Stimulated activated CD4-positive, alpha-beta T cell treated with anti-CD3 and anti-CD28 coated beads, Interleukin-1b, Interleukin-23, amount 100 ng/mL, for 1 hour (primary cell): ENCODE results near the gene NPHS1.
A peak's percentile ranks its signal among the peaks of the same experiment; 100 is the strongest.
"Not testable (repeated sequence)": the region's sequence is repeated elsewhere in the genome, so short reads cannot be mapped to it uniquely, and the experiment has no call there.

Source experiments
- DNase-seq, 2 donors: peaks; one replicate each; pipeline ENCODE4 v3.0.0-alpha.2; 2020; ENCODE audit warnings: low read depth in 2 of 2

Gene NPHS1

DNA sequence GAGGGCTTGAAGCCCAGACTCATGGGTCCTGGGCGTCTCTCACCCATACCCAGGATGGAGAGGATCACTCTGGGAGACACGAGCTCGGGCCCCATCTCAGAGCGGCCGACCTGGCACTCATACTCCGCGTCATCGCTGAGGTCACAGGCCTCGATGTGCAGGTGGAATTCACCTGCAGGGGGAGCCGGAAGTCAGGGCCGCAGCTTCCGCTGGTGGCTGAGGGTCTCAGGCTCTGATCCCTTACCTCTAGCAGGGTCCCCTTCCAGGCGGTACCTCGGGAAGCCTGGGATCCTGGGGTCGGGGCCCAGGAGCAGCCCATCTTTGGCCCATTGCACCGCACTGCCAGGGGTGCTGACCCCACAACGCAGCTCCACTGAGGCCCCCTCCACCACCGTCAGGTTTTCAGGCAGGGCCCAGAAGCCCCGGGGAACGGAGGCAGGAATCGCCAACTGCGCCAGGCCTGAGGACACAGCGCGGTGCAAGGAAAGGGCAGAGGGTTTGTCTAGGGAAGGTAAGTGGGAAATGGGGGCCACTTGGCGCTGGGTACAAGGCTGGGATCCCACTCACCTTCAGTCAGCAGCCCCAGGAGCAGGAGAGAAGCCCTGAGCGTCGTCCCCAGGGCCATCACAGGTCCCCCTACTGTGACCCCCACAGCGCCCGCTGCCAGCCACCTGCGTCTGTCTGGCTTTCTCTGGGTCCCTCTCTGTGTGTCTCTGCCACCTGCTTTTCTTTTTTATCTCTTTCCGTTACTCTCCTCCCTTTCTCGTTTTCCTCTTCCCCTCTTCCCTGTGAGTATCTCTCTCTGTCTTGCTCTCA is 883 bp downstream of the NPHS1 start:
- DNase-seq, result no peak

DNA sequence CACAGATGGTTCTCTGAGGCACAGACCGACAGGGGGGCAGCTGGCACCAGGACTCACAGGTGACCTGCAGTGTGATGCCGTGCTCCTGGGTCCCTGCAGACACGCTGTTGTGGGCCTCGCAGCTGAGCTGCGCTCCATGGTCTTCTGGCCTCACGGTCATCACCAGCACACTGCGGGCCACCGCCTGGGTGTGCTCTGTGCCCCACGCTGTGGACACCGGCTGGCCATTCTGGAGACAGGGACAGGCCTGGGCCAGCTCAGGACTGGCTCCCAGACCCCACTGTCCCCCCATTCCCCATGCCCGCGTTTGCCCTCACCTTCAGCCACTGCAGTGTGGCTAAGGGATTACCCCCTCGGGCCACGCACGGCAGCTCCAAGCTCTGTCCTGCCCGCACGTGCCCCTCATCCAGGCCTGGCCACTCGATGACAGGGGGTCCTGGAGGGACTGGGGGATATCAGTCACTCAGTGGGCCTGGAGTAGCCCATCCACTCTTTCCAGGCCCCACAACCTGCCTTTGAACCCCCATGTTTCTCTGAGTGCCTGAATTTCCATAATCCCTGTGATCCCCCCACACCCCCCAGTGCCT is 3.3 kb downstream of the NPHS1 start:
- DNase-seq, result no peak

DNA sequence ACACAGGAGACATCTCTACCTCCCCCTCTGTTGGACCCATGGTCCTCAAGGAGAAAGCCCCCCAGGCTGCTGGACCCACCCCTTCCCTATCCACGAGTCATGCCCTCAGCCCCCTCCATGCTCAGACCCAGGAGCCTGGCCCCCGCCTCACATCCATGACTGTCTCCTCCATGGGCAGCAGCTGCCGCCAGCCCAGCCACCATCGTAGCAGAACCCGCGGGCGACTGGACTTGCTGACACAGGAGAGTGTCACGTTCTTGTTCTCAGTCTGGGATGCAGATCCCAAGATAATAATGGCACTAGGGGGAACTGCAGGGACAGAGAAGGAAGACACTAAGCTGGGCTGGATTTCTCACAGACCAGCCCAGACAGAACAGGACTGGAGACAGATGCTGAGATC is 3.8 kb downstream of the NPHS1 start:
- DNase-seq, result no peak

DNA sequence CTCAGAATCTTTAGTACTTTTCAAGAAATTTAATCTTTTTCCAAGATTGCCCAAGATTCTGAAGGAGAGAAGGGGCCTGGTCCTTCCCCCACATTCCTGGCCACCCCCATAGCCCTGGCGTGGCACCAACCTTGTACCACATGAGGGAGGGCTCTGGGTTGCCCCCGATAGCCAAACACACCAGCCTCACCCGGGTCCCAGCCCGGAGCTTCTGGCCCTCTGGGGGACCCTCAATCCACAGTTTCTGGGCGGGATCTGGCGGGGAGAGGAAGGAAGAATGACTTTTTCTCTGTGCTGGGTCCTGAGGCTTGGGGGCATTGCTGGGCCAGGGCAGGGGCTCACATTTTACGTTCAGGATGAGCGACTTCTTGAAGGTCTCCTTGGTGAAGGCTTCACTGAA is 4.4 kb downstream of the NPHS1 start:
- DNase-seq, result no peak

DNA sequence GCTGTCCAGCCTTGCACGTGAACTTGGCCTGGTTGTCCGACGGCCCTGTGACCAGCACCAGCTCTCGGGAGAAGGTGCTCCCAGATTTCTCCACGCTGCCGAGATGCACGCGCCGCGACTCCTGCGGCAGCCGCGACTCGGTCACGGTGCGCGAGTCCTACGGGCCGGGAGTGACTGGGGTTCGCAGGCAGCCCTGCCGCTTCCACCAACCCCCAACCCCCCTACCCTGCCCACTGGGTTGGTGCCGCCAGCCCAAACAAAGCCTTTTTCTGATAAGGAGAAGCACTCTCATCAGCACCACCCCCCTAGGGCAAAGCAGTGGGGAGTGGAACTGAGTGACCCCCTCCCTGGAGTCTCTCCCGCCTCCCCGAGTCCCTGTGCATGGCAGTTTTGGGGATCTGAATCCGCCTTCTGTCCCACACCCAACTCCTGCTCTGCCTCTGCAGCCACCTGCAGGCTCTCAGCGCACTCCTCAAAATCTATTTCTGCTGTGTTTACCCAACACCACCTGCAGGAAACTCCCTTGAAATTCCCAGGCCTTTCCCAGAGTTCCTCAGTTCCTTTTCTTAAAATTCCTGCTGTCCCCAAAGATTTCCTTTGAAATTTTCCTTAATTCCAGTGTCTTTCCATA is 6.2 kb downstream of the NPHS1 start:
- no peak for DNase-seq

DNA sequence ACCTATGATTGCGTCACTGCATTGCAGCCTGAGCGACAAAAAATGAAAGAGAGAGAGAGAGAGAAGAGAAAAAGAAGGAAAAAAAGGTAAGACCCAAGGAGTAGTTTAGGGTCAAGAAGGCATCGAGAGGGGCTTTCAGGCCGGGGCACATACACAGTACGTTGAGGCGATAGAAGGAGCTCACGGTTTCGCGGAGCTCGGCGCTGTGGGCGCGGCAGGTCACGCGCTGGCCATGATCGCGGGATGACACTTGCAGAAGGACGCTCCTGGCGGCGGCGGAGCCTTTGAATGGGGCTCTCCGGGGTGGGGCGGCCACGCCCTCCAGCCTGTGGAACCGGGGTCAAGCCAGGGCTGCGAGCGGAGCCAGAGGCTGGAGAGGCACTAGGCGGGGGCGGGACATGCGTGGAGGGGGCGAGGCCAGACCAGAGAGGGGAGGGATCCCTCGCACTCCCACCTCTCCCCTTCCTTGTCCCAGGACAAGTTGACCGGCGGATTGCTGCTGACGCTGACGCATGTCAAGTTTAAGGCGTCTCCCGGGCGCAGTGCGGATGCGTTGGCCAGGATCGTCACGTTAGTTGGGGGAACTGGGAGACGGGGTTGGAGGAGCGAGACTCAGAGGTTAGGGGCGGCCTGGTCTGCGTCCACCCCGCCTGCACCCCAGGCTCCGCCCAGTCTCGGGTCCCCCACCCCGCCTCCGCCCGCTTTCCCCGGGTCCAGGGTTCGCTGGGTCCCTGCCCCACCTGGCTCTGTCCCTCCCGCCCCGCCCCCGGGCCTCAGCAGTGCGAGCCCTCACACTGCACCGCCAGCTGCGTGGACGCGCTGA is 6.9 kb downstream of the NPHS1 start:
- DNase-seq, result no peak

DNA sequence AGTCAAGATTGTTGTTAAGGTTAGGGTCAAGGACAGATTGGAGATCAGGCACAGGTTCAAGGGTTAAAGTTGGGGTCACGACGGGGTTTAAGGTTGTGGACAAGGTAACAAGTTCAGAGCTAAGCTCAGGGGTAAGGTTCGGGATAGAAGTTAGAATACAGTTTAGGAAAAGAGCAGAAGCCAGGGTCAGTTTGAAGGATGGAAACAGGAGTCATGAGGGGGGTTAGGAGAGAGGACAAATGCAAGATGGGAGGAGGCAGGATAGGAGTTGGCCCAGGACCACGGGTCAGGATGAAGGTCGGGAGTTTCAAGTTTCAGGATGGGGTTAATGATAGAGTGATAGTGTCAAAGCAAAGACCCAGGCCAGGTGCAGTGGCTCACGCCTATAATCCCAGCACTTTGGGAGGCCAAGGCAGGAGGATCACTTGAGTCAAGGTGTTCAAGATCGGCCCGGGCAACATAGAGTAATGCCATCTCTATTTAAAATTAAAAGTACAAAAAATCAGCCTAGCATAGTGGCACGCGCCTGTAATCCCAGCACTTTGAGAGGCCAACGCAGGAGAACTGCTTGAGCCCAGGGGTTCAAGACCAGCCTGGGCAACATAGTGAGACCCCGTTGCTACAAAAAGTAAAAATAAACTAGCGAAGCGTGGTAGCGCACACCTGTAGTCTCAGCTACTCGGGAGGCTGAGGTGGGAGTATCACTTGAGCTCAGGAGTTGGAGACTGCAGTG is 7.7 kb downstream of the NPHS1 start:
- no peak for DNase-seq

DNA sequence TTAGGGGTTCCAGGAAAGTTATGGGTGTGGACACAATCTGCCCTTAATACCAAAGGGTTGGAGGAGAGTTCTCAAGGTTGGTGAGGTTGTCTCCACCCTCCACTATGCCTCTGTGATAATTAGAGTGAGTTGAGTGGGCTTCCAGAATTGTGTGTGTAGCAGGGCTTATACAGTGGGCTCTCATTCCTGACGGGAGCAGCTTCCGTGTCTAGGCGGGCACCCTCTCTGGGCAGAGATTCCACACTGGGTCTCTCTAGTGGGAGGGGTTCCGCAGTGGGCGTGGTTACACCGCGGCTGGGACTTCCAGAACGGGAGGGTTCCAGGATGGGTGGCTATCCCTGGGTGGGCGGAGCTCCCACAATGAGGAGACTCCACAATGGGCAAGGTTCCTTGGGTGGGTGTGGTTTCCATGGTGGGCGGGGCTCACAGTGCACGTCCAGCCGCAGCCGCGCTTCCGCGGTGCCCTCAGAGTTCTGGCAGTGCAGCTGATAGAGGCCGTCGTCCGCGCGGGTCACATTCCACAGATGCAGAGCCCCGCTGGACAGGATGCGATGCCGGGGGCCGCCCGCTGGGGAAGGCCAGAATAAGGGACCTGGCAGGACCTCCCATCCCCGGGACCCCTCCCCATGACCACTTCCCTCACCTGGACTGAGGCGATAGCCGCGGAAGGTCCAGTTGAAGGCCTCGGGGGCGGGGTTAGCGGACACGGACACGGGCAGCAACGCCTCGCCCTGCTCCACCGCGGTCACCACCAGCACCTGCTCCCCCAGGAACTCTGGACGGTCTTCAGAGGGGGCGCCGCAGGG is 8.4 kb downstream of the NPHS1 start:
- DNase-seq, result no peak

DNA sequence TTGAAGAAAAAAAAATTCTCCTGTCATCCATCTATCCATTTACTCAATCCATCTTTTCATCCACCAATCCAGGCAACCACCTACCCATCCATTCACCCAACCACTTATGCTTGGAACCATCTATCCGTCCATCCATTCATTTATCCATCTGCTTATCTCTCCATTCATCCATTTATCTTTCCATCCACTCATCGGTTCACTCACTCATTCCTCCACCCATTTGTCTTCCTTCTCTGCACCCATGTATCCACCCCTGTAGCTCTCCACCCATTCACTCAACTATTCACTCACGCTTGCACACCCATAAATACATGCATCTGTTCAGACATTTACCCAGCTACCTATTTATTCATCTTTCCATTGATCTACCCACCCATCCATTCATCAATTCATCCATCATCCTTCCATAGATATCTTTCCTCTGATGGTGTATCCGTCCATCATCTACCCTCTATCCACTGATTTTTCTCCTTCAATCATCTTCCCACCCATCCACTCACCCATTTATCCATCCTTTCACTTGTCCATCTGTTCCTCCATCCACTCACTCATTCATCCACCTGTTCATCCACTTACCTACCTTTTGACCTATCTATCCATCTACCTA is 9.5 kb downstream of the NPHS1 start:
- no peak for DNase-seq

DNA sequence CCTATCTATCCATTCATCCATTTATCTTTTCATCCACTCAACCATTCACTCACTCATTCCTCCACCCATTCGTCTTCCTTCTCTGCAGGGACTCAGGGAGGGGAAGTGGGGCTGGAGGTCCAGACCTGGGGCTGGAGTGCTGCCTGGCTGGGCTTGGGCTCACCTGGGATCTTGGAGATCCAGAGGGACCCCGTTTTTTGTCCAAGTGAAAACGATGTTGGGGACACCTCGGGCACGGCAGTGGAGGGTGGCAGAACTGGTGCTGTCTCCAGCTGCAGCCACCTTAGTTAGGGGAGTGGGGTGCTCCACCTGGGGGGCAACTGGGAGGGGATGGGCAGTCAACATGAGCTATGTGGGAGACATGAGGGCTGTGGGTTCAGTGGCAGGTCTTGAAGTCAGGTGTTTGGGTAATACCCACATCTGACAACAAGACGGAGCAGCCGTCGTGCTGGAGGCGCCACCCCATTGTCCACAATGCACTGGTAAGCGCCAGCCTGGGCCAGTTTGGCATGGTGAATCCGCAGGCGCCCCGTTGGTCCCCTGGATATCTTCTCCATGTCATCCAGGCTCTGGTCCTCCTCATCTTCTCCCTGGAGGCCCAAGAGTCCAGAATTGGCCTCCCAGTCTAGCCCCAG is 10.2 kb downstream of the NPHS1 start:
- DNase-seq, result no peak

DNA sequence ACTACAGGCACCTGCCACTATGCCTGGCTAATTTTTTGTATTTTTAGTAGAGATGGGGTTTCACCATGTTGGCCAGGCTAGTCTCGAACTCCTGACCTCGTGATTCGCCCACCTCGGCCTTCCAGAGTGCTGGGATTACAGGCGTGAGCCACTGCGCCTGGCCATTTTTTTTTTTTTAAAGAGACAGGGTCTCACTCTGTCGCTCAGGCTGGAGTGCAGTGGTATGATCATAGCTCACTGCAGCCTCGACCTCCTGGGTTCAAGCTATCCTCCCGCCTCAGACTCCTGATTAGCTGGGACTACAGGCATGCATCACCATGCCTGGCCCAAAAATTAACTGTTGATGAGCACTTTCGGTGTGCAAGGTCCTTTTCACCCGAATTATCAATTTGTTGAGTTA is 16.2 kb downstream of the NPHS1 start:
- not testable (repeated sequence) for DNase-seq

DNA sequence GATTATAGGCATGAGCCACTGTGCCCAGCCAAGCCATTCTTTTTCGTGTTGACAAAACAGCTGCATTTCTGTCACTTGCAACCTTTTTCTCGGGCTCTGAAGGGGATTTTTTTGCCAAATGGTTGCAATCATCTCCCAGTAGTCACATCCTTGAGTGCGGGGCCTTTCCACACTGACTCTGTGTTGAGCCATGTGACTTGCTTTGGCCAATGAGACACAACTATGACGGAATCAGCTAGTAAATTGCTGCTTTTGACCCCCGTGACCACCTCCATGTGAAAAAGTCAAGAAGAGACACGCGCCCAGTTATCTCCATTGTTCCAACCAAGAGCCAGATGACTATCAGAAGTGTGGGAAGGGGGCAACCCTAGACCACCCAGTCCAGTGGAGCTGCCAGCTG is 18.3 kb downstream of the NPHS1 start:
- no peak for DNase-seq

DNA sequence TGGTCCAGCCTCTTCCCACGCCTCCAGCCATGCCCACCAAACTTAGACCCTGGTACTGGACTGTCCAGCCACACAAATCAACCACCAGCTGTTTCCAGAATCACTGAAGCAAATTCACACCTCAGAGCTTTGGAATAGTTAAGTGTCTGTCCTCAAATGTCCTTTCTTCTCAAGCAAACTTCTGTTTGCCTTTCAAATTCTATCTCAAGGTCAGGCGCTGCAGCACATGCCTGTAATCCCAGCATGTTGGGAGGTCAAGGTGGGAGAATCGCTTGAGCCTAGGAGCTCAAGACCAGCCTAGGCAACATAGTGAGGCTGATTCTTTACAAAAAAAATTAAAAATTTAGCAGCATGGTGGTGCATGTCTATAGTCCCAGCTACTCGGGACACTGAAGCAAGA is 20.2 kb downstream of the NPHS1 start:
- DNase-seq, result no peak

DNA sequence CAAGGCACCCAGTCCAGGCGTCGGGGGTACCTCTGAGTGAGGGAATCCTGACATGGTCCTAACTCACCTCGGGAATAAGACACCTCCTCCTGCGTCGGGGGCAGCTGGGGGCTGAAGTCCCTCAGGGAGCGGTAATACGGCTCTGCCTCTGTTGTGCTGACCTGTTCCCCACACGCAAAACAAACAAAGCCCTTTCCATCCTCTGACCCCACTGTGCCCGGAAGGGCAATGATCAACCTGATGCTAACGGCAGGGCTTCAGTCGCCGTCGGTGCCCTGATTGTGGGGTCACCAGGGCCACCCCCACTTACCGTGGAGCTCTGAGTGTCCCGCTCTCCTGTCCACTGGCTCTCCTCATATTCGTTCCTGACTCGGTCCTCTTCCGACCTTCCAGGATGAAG is 21.3 kb downstream of the NPHS1 start:
- DNase-seq, result no peak

DNA sequence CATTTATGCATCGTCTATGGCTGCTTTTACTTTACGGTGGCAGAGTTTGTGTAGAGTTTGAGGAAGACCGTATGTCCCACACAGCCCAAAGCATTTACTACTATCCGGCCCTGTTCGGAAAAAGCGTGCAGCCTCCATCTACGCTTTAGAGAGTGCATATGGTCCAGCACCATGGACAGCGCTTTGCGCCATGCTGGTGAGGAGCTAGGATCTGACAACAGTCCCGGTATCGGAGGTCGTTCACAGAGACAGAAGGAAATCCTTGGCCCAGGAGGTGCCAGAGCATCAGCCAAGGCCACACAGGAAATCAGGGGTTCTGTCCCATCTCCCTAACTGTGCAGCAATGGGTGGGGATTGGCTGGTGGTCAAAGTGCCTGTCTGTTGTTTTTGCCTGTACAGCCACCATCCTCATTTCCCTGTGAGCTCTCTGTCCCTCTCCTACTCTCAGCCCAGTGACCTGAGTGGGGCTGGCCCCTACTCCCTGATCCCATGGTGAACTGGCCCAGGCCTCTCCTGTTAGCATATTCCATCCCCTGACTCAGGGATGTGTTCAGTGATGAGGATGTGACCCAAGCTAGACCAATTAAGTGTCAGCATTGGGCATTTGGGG is 23.5 kb downstream of the NPHS1 start:
- DNase-seq, result peak in 1 of 2 donors; percentile 19

DNA sequence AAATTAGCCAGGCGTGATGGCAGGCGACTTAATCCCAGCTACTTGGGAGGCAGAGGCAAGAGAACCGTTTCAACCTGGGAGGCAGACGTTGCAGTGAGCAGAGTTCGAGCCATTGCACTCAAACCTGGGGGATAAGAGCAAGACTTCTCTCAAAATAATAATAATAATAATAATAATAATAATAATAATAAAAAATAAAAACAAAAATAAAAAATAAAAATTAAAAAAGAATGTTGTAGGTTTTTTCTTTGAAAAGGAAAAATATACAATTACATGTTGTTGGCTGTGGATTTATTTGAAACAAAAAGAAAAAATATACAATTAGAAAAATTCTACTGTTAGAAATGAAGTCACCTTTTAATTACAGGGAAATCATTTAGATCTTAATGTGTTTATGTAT is 28.2 kb downstream of the NPHS1 start:
- DNase-seq, result no peak

DNA sequence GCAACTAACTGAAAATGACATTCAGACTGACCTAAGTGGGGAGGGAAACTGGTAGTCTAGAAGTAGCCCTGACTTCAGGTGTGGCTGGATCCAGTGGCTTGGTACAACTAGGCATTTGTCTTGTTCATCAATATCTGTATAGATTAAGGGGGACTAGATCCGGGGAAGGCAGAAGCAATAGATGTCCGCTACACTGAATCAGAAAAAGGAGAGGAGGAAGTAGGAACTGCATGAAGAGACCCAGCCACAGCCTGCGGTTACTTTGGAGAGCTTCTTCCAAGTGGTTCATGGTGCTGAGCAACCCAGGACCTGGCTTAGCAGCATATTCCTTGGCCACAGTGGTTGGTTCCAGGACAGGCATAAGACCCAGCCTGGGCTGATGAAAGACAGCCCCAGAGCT is 29.7 kb downstream of the NPHS1 start:
- no peak for DNase-seq

DNA sequence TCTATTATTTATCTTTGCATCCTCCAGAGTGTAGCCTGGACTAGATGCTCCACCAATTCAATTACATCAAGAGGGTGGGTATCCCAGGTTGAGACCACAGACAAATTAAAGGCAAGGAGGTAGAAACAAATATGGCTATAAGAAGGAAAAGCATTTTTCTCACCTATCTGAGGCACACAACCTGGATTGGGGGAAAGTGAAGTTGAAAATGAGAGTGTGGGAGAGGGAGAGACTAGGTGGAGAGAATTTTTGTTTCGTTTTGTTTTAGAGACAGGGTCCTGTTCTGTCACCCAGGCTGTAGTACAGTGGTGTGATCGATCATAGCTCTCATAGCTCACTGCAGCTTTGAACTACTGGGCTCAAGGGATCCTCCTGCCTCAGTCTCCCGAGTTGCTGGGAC is 33.9 kb downstream of the NPHS1 start:
- DNase-seq, result no peak

DNA sequence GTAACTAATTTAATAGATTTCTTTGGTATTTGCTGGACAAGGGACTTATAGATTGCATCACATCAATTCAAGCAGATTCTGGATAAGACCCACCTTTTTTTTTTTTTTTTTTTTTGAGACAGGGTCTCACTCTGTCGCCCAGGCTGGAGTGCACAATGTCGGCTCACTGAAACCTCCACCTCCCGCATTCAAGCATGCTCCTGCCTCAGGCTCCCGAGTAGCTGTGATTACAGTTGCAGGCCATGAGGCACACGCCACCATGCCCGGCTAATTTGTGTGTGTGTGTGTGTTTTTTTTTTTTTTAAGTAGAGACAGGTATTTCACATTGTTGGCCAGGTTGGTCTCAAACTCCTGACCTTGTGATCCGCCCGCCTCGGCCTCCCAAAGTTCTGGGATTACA is 35.5 kb downstream of the NPHS1 start:
- no peak for DNase-seq

DNA sequence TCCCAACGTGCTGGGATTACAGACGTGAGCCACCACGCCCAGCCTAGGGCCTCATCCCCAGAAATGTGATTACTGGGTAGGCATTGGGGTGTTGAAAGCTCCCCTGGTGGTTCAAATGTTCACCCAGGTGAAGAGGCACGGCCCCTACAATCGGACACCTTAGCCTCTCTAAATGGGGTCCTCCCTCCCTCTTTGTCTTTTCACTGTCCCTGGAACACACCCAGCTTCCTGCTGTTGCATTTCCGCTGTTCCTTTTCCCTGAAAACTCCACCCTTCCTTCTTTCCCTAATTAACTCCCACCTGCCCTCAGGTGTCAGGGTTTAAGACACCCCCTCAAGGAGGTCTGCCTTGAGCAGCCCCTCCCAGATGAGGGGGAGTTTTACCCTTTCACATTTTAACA is 36.0 kb downstream of the NPHS1 start:
- no peak for DNase-seq
